GM13977 (cell line): ENCODE measurements around the gene EIF3B.

Experiments
- DNase-seq: peaks from one replicate; pipeline ENCODE4 v3.0.0; 2012; ENCODE audit warnings: low spot score
- CTCF ChIP-seq: IDR thresholded peaks from 2 replicates; pipeline ENCODE4 v1.5.1; 2012; ENCODE audit warnings: mild to moderate bottlenecking, control low read depth; ENCODE audit not compliant: insufficient read depth; ENCODE audit errors: extremely low read depth, missing control alignments
- in situ Hi-C: fragments of 300-500 bp; cut with MboI; formaldehyde crosslinking; loops from one replicate; pipeline ENCODE4 v1.12.0; 2022; ENCODE audit warnings: low sequenced_read_pairs, low pct_unique_long_range_greater_than_20kb, mixed read lengths, inconsistent platforms; ENCODE audit not compliant: unreplicated experiment

Gene EIF3B

GRCh38 chr7:2379161-2379560 is 24.5 kb downstream of the EIF3B start:
- in situ Hi-C loops: no loop called here
- no peak for TF ChIP-seq CTCF
- no peak for DNase-seq

GRCh38 chr7:2379821-2380450 is 25.3 kb downstream of the EIF3B start:
- in situ Hi-C loops: no loop called here
- no peak for DNase-seq
- no peak for TF ChIP-seq CTCF

- no peak for DNase-seq
Observed at GRCh38 chr7:2380461-2380860, 25.8 kb downstream of the EIF3B start.

GRCh38 chr7:2381227-2381626 is 26.6 kb downstream of the EIF3B start:
- TF ChIP-seq CTCF: no peak
- in situ Hi-C loops: no loop called here
- no peak for DNase-seq

More at GRCh38 chr7:2380461-2380860, 25.8 kb downstream of the EIF3B start:
- in situ Hi-C loops: no loop called here
- no peak for TF ChIP-seq CTCF

- DNase-seq: no peak
- no peak for TF ChIP-seq CTCF
- in situ Hi-C loops: no loop called here
Observed at GRCh38 chr7:2381881-2382509, 27.4 kb downstream of the EIF3B start.

- no peak for DNase-seq
- in situ Hi-C loops: no loop called here
- TF ChIP-seq CTCF: no peak
Observed at GRCh38 chr7:2383543-2384274, 29.1 kb downstream of the EIF3B start.
